PC-9 (cell line): ENCODE data around the gene SBF2. TPM values are rescaled to one million over a fixed set of nuclear protein-coding genes. Genes with fewer than 3 reads are reported as not detected.

Experiments used
- BruUV-seq: library from RNA; stranded (reverse); fragments of 400-500 nt; replicated peaks from 2 replicates; lab custom pipeline; 2021; lab: Mats Ljungman, UMichigan
- CTCF ChIA-PET: fragments of 300-600 bp; sonication (Branson Sonifier 250); formaldehyde crosslinking; loops from one replicate; lab custom pipeline; 2022; ENCODE audit warnings: antibody characterized with exemption; lab: Charles Lee
- POLR2A ChIA-PET: fragments of 300-600 bp; sonication (Branson Sonifier 250); formaldehyde crosslinking; loops from one replicate; lab custom pipeline; 2022; ENCODE audit warnings: antibody characterized with exemption; ENCODE audit not compliant: unreplicated experiment; lab: Charles Lee
- DNase-seq, 2 experiments: peaks; one replicate each; pipeline versions ENCODE4 v3.0.0 to v3.0.0-alpha.2; 2015 to 2022; ENCODE audit warnings: mixed read lengths in 1 of 2
- H2AFZ ChIP-seq: fragments of 200-600 bp; sonication (generic); 2 replicates; pipeline ENCODE4 v1.8.1; 2017; ENCODE audit warnings: antibody characterized with exemption
- H3F3A ChIP-seq: fragments of 200-600 bp; sonication (generic); 2 replicates; pipeline ENCODE4 v1.8.1; 2017; ENCODE audit warnings: antibody characterized with exemption, mild to moderate bottlenecking, low read depth; ENCODE audit not compliant: insufficient read depth
- H3K27ac ChIP-seq: fragments of 200-600 bp; sonication (generic); 2 replicates; pipeline ENCODE4 v1.6.1; 2016; ENCODE audit warnings: mixed run types
- H3K27me3 ChIP-seq: fragments of 200-600 bp; sonication (generic); 2 replicates; pipeline ENCODE4 v1.6.1; 2016; ENCODE audit warnings: low read depth, mixed run types; ENCODE audit not compliant: insufficient read depth
- H3K36me3 ChIP-seq: fragments of 200-600 bp; sonication (generic); 2 replicates; pipeline ENCODE4 v1.6.1; 2016; ENCODE audit warnings: low read depth, mixed run types
- H3K4me1 ChIP-seq: fragments of 200-600 bp; sonication (generic); replicated peaks from 2 replicates; pipeline ENCODE4 v1.6.1; 2016; ENCODE audit warnings: mixed run types; ENCODE audit not compliant: insufficient read depth
- H3K4me2 ChIP-seq: fragments of 200-600 bp; sonication (generic); 2 replicates; pipeline ENCODE4 v1.6.1; 2017; ENCODE audit warnings: mixed run types
- H3K4me3 ChIP-seq: fragments of 200-600 bp; sonication (generic); 2 replicates; pipeline ENCODE4 v1.6.1; 2016; ENCODE audit warnings: mixed run types
- H3K79me2 ChIP-seq: fragments of 200-600 bp; sonication (generic); 2 replicates; pipeline ENCODE4 v1.6.1; 2017; ENCODE audit warnings: low read depth, mixed run types
- H3K9me2 ChIP-seq: fragments of 200-600 bp; sonication (generic); 2 replicates; pipeline ENCODE4 v1.8.1; 2017; ENCODE audit warnings: mild to moderate bottlenecking; ENCODE audit not compliant: insufficient read depth
- H3K9me3 ChIP-seq: fragments of 200-600 bp; sonication (generic); 2 replicates; pipeline ENCODE4 v1.8.1; 2016; ENCODE audit warnings: low read depth; ENCODE audit not compliant: insufficient read depth
- H4K20me1 ChIP-seq: fragments of 200-600 bp; sonication (generic); 2 replicates; pipeline ENCODE4 v1.8.1; 2017; ENCODE audit not compliant: insufficient read depth
- EZH2 ChIP-seq: fragments of 200-600 bp; sonication (generic); IDR thresholded peaks from 2 replicates; pipeline ENCODE4 v1.8.0; 2017; ENCODE audit warnings: antibody characterized with exemption, low read depth
- intact Hi-C: fragments of 100-400 bp; cut with micrococcal nuclease; formaldehyde crosslinking; loops from one replicate; pipeline ENCODE4 v1.10.0; 2022; ENCODE audit not compliant: unreplicated experiment
- total RNA-seq: library from RNA; stranded (reverse); gene quantifications from 2 replicates; pipeline ENCODE4 v1.2.3, GENCODE V29; 2021
- TF ChIP-seq, protein P1 (sequence below): fragments of 200-600 bp; sonication (generic); conservative IDR thresholded peaks from 2 replicates; pipeline ENCODE4 v1.6.1; 2017; ENCODE audit warnings: mixed run types, antibody characterized with exemption, mild to moderate bottlenecking, moderate library complexity

Gene SBF2
- total RNA-seq, 1 experiment from 2014 or later: 18.6 TPM

- intact Hi-C loops: no loop called here
- Histone ChIP-seq H3K4me1 (peaks cover 20% of the 10 kb centered on the region), H3K4me2 (no peak overlapping the region), H3K36me3 (no peaks in the 10 kb centered on the region), H4K20me1 (no peaks in the 10 kb centered on the region), H3K9me2 (no peaks in the 10 kb centered on the region), H3K27ac (no peak overlapping the region), H3K79me2 (no peaks in the 10 kb centered on the region), H3K4me3 (no peak overlapping the region), H3K9me3 (no peaks in the 10 kb centered on the region), H3K27me3 (no peaks in the 10 kb centered on the region), H2AFZ (no peak overlapping the region), H3F3A (peaks cover 5% of the 10 kb centered on the region; the same call in 1 of the 2 replicates)
- CTCF ChIA-PET: no interaction called here
- DNase-seq: no peak
- no TSS peak for BruUV-seq
- no peak for TF ChIP-seq EZH2
- TF ChIP-seq, protein P1, sequence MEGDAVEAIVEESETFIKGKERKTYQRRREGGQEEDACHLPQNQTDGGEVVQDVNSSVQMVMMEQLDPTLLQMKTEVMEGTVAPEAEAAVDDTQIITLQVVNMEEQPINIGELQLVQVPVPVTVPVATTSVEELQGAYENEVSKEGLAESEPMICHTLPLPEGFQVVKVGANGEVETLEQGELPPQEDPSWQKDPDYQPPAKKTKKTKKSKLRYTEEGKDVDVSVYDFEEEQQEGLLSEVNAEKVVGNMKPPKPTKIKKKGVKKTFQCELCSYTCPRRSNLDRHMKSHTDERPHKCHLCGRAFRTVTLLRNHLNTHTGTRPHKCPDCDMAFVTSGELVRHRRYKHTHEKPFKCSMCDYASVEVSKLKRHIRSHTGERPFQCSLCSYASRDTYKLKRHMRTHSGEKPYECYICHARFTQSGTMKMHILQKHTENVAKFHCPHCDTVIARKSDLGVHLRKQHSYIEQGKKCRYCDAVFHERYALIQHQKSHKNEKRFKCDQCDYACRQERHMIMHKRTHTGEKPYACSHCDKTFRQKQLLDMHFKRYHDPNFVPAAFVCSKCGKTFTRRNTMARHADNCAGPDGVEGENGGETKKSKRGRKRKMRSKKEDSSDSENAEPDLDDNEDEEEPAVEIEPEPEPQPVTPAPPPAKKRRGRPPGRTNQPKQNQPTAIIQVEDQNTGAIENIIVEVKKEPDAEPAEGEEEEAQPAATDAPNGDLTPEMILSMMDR: no peak
- POLR2A ChIA-PET: no interaction called here
Measured at GRCh38 chr11:10331548-10332289, 37.7 kb upstream of the SBF2 start.

DNA sequence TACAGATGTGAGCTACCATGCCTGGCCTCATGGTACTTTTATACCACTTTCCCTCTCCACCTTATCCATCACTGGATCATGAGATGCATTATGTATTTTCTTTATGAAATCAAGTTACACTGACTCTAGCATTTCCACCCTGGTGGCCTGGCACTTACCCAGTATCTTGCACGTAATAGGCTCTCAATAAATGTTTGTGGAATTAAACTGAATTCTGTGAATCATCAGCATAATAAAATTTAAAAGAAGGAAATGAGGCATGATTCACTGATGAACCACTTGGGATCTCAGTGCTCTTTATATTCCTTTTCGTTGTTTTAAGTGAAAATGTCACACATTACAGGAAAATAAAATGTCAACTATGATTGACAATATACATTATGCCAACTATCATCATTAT lies 35.9 kb upstream of the SBF2 start:
- H3K27me3 ChIP-seq: no peaks in the 10 kb centered on the region
- no peaks in the 10 kb centered on the region for H3K36me3 ChIP-seq
- H3K27ac ChIP-seq: no peak overlapping the region
- H3F3A ChIP-seq: peaks cover 8% of the 10 kb centered on the region; the same call in 1 of the 2 replicates
- no peaks in the 10 kb centered on the region for H3K79me2 ChIP-seq
- CTCF ChIA-PET: no interaction called here
- no TSS peak for BruUV-seq
- no peak for DNase-seq
- intact Hi-C loops: no loop called here
- H3K4me1 ChIP-seq: peaks cover 38% of the 10 kb centered on the region
- no peaks in the 10 kb centered on the region for H3K9me2 ChIP-seq
- H4K20me1 ChIP-seq: no peaks in the 10 kb centered on the region
- H3K4me3 ChIP-seq: no peak overlapping the region
- TF ChIP-seq, protein P1: no peak
- no peak for TF ChIP-seq EZH2
- H3K9me3 ChIP-seq: no peaks in the 10 kb centered on the region
- no peak overlapping the region for H3K4me2 ChIP-seq
- no peak overlapping the region for H2AFZ ChIP-seq
- POLR2A ChIA-PET: no interaction called here

- no peak overlapping the region for H3K4me2 ChIP-seq
- no peaks in the 10 kb centered on the region for H3K9me3 ChIP-seq
- no peaks in the 10 kb centered on the region for H3K79me2 ChIP-seq
- ChIA-PET POLR2A (interaction anchor here (0.5 kb wide), 1 partner anchor 75 kb away, joined by 6 read pairs; no protein-coding TSS in a partner anchor), CTCF (no interaction called here)
- no peak overlapping the region for H3K27ac ChIP-seq
- peaks cover 39% of the 10 kb centered on the region for H3K4me1 ChIP-seq
- H4K20me1 ChIP-seq: no peaks in the 10 kb centered on the region
- peaks cover 8% of the 10 kb centered on the region; the same call in 1 of the 2 replicates for H3F3A ChIP-seq
- intact Hi-C loops: no loop called here
- H2AFZ ChIP-seq: no peak overlapping the region
- H3K4me3 ChIP-seq: no peak overlapping the region
- no peak for DNase-seq
- H3K9me2 ChIP-seq: no peaks in the 10 kb centered on the region
- TF ChIP-seq, protein P1: no peak
- no peak for TF ChIP-seq EZH2
- BruUV-seq: no TSS peak
- H3K27me3 ChIP-seq: no peaks in the 10 kb centered on the region
- H3K36me3 ChIP-seq: no peaks in the 10 kb centered on the region
Measured at GRCh38 chr11:10329356-10329755, 35.3 kb upstream of the SBF2 start.
